GM12864 (cell line): ENCODE data around the gene EML6.

Experiments used
- DNase-seq: peaks from one replicate; pipeline ENCODE4 v3.0.0-alpha.2; 2011; ENCODE audit warnings: low read depth
- H3K4me3 ChIP-seq: 2 replicates; pipeline ENCODE4 v1.5.1; 2011; ENCODE audit warnings: mild to moderate bottlenecking, low read depth, low read length, control low read depth
- TF ChIP-seq, protein P1 (sequence below): IDR thresholded peaks from 2 replicates; pipeline ENCODE4 v1.5.1; 2011; ENCODE audit warnings: low read depth, mild to moderate bottlenecking, moderate library complexity, low read length, control low read depth, inconsistent platforms; ENCODE audit errors: missing control alignments

EML6 gene

DNA sequence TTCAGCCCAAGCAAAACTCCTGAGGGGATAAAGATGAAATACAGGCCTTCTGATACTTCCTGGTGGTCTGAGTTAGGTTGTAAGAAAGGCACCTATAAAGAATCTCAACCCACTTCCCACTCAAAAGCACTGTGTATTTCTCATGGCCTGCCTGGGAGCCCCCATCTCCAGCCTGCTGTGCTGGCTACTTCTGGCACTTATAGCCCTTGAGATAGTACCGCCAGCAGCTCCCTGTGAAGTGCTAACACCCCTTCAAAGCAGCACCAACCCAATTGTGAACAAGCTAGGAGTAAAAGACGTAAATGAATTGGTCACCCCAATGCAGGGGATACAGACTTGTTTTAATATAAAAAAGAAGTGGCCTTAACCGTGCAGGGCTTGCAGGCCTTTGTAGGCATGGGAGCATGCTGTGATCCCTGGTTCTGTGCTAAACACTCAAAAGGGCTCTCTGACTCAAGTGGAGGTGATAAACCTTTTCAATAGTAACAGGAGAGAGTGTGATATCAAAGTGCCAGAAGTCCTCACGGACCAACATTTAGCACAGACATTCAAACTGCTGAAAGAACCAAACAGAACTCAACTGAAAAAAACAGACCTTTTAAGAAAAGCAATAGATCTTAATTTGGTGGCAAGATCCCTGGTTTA is 246.0 kb downstream of the EML6 start:
- TF ChIP-seq, protein P1, sequence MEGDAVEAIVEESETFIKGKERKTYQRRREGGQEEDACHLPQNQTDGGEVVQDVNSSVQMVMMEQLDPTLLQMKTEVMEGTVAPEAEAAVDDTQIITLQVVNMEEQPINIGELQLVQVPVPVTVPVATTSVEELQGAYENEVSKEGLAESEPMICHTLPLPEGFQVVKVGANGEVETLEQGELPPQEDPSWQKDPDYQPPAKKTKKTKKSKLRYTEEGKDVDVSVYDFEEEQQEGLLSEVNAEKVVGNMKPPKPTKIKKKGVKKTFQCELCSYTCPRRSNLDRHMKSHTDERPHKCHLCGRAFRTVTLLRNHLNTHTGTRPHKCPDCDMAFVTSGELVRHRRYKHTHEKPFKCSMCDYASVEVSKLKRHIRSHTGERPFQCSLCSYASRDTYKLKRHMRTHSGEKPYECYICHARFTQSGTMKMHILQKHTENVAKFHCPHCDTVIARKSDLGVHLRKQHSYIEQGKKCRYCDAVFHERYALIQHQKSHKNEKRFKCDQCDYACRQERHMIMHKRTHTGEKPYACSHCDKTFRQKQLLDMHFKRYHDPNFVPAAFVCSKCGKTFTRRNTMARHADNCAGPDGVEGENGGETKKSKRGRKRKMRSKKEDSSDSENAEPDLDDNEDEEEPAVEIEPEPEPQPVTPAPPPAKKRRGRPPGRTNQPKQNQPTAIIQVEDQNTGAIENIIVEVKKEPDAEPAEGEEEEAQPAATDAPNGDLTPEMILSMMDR = no peak
- H3K4me3 ChIP-seq = no peak overlapping the region
- no peak for DNase-seq

DNA sequence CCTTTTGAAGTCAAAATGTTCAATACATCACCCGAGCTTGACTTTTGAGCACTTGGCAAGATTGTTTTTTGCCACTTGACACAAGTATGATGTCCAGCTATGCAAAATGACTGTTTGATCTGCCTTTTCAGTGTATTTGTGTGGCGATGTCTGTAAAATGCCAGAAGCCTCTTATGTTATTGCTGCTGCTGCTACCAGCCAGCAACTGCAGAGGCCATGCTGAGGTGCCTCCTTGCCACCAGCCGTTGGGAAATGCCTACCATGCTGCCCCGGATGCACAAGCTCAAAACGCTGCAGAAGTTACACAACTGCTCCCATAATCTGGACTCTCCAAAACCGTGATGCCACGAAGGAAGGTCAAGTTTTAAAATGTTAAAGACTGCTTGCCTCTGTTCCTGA is 246.5 kb downstream of the EML6 start:
- H3K4me3 ChIP-seq = no peak overlapping the region
- TF ChIP-seq, protein P1 = no peak
- no peak for DNase-seq

DNA sequence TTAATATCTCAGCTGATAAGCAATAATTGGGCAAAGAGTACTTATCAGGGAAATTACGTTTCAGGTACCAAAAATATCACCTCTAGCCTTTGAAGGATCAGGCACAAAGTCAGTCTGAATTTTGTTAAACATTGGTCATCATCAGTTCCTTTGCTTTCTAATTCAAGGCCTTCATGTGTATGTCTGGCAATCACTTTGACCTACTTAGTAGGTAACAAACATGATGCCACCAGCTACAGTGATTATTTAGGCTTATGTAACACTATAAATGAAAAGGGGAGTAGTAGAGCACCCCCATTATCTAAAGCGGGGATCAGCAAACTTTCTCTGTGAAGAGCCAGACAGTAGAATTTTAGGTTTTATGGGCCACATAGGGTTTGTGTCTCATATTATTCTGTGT is 251.7 kb downstream of the EML6 start:
- DNase-seq = no peak
- TF ChIP-seq, protein P1 = no peak
- no peak overlapping the region for H3K4me3 ChIP-seq

DNA sequence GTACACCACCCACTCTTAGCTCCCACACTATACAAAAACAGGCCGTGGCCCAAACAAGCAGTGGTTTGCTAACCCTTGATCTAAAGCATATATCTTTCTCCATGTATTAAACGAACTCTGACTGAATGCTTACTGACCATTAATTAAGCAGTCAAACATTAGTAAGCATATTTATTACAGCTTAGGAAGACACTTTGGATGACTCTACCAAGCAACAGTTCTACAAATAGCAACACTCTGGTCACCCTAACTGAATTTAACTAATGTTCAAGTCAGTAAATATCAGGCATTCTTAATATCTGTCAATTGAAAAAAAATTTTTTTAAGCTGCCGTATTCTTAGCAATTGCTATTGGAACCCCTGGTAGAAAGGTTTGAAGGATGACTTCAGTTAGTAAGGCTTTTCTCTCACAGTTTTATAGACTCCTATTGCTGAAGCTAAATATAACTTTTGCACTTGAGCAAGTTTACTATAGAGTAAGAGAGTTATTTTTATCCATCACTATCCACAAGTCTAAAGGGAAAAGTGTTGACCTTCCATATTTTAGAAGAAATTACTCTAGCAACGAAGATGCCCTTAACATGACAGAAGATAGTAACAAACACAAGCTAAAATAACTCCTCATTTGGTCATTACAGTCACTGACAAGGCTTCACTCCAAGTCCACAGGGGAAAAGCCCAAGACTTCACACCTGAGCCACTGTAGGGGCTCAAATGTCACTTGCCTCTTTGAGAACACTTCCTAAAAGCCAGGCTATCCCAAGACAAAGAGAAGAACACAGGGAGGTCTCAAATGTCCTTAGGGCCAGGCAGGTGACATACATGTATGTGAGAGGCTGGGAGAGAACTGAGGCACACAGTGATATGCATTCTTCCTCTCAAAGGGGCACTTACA is 252.4 kb downstream of the EML6 start:
- TF ChIP-seq, protein P1 = no peak
- DNase-seq = no peak
- no peak overlapping the region for H3K4me3 ChIP-seq

DNA sequence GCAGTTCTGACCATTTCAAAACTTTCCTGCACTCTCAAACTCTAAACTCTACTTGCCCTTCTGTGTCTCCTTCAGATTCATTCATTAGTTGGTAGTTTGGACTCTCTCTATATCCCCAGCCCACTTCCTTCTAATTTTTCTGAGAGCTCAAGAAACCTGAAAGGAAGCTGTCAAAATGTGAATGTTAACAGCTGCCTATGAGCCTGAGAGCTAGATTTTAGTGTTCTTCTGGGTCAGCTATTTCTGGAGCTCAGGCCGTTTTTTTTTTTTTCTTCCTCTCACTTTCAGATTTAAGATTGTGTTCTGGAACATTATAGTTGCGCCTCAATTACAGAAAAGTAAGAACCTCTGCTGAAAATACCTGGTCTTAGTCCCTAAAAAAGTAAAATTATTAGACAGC is 253.7 kb downstream of the EML6 start:
- TF ChIP-seq, protein P1 = no peak
- H3K4me3 ChIP-seq = no peak overlapping the region; the same call in 1 of the 2 replicates
- DNase-seq = peak; percentile 82

DNA sequence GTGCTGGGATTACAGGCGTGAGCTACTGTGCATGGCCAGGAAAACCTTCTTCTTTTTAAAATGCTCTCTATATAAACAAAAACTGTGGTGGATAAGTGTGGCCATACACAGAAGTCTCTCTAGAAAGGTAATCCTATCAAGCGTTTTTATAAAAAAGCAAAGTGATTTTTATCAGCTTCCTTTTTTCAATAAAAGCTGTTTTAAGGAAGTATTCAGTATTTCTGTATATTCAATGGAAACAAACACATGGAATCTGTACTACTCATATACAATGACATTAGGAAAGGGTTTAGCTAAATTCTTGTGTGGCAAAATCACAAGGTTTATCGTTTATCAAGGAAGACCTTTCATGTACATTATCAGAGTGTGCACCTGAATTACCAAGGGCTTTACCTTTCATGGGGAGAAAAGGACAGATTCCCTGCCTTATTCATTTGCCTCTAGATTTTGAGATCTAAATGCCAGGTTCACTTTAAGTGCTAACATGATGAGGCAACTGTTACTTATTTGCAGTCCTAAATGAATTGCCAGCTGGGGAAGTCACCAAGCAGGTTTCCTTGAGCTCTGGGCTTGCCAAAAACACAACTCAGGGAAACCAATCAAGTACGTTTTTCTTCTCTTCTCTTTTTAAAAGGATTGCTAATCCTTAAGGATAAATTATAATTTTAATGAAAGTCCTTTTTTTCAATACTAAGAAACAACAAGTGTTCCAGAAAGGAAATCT is 256.0 kb downstream of the EML6 start:
- TF ChIP-seq, protein P1 = no peak
- H3K4me3 ChIP-seq = no peak overlapping the region
- no peak for DNase-seq
